Measurements from ENCODE around the gene HSPA4L. TPM values are rescaled to one million over a fixed set of nuclear protein-coding genes. Genes with fewer than 3 reads are reported as not detected.

The HSPA4L gene
- total and polyA plus RNA-seq, 3 donors from 2014 or later: 53.1 to 151 (median 132) TPM

GRCh38 chr4:127889903-127890302 lies 107.8 kb downstream of the HSPA4L start:
- no peak for TF ChIP-seq POLR2A (IDR thresholded peaks at IDR 0.05)
- TF ChIP-seq CTCF (IDR thresholded peaks at IDR 0.05): no peak

More at GRCh38 chr4:127889903-127890302, 107.8 kb downstream of the HSPA4L start:
- intact Hi-C loops (cut with DNase I; ENCODE audit: low total_unique reads): no loop called here
- no peaks in the 10 kb centered on the region for H3K4me1 ChIP-seq
- H3K27ac ChIP-seq: no peak overlapping the region
- no peak overlapping the region for H3K4me3 ChIP-seq
- no peaks in the 10 kb centered on the region for H3K9me3 ChIP-seq
- H3K36me3 ChIP-seq (ENCODE audit: low read depth, missing control alignments): no peaks in the 10 kb centered on the region
- H3K27me3 ChIP-seq: no peaks in the 10 kb centered on the region
- 59 to 80% methylated on average over 3 of the region's 3 CpGs for WGBS, 2 donors
- DNase-seq: no peak

Other genes with a start within 250 kb of the HSPA4L start
- gene INTU, start 149.4 kb upstream of the HSPA4L start, total RNA-seq: 10 to 100 TPM; 27.3 to 41.6 TPM
- gene INTU, start 149.4 kb upstream of the HSPA4L start, polyA plus RNA-seq (ENCODE audit: insufficient read depth, low read depth, low replicate concordance): 8.0 TPM
- 10 to 100 TPM; 23.4 to 28.1 TPM for gene SLC25A31, start 51.9 kb upstream of the HSPA4L start, total RNA-seq
- gene SLC25A31, start 51.9 kb upstream of the HSPA4L start, polyA plus RNA-seq (ENCODE audit: insufficient read depth, low read depth, low replicate concordance): 92.2 TPM
- gene PLK4, start 98.6 kb downstream of the HSPA4L start, total RNA-seq: 10 to 100 TPM; 22.2 to 36.0 TPM
- 31.3 TPM for gene PLK4, start 98.6 kb downstream of the HSPA4L start, polyA plus RNA-seq (ENCODE audit: insufficient read depth, low read depth, low replicate concordance)
- gene MFSD8, start 182.9 kb downstream of the HSPA4L start, total RNA-seq: 10 to 100 TPM; 24.3 to 27.2 TPM
- 13.6 TPM for gene MFSD8, start 182.9 kb downstream of the HSPA4L start, polyA plus RNA-seq (ENCODE audit: insufficient read depth, low read depth, low replicate concordance)
- 1 to 10 TPM; 8.6 to 9.0 TPM for gene ABHD18, start 183.1 kb downstream of the HSPA4L start, total RNA-seq
- 5.1 TPM for gene ABHD18, start 183.1 kb downstream of the HSPA4L start, polyA plus RNA-seq (ENCODE audit: insufficient read depth, low read depth, low replicate concordance)